Panc1 (cell line): ENCODE measurements around the gene KLHL26. TPM values are rescaled to one million over a fixed set of nuclear protein-coding genes. Genes with fewer than 3 reads are reported as not detected.

Experiments
- ATAC-seq: fragments of 200-7000 bp; cut with Tn5 transposase; 2 replicates; pipeline ENCODE4 v1.9.1; 2020; ENCODE audit warnings: mild to moderate bottlenecking, moderate library complexity
- BruUV-seq: library from RNA; stranded (reverse); fragments of 400-500 nt; replicated peaks from 2 replicates; lab custom pipeline; 2021; lab: Mats Ljungman, UMichigan
- CTCF ChIA-PET: fragments of 300-600 bp; sonication (Branson Sonifier 250); formaldehyde crosslinking; loops from one replicate; lab custom pipeline; 2022; ENCODE audit warnings: antibody characterized with exemption; lab: Charles Lee
- POLR2A ChIA-PET: fragments of 300-600 bp; sonication (Branson Sonifier 250); formaldehyde crosslinking; loops from one replicate; lab custom pipeline; 2022; ENCODE audit warnings: antibody characterized with exemption; lab: Charles Lee
- DNase-seq: peaks from one replicate; pipeline ENCODE4 v3.0.0-alpha.2; 2010; ENCODE audit warnings: low read depth, low spot score
- H3K27ac ChIP-seq: 2 replicates; pipeline ENCODE4 v1.5.1; 2011; ENCODE audit warnings: mild to moderate bottlenecking, low read length, inconsistent platforms
- H3K27me3 ChIP-seq: fragments of 200-500 bp; sonication (Bioruptor generic); 2 replicates; pipeline ENCODE4 v1.6.0; 2014; ENCODE audit warnings: low read length, inconsistent platforms; ENCODE audit not compliant: control insufficient read depth, insufficient read depth
- H3K36me3 ChIP-seq: fragments of 200-500 bp; sonication (Bioruptor generic); 2 replicates; pipeline ENCODE4 v1.5.1; 2014; ENCODE audit warnings: inconsistent platforms, mild to moderate bottlenecking, low read length, moderate library complexity; ENCODE audit not compliant: control insufficient read depth, insufficient read depth
- H3K4me1 ChIP-seq: 2 replicates; pipeline ENCODE4 v1.5.1; 2011; ENCODE audit warnings: inconsistent platforms, mild to moderate bottlenecking, low read length, moderate library complexity; ENCODE audit not compliant: control insufficient read depth, insufficient read depth
- H3K4me3 ChIP-seq, 2 experiments: 2 replicates each; pipeline ENCODE4 v1.5.1; 2011 to 2012; ENCODE audit warnings: low read depth in 2 of 2, low read length in 2 of 2, mild to moderate bottlenecking in 2 of 2, inconsistent platforms in 1 of 2, moderate library complexity in 1 of 2
- H3K9me3 ChIP-seq: fragments of 200-500 bp; sonication (Bioruptor generic); 2 replicates; pipeline ENCODE4 v1.5.1; 2014; ENCODE audit warnings: low read depth, mild to moderate bottlenecking, inconsistent platforms, low read length, moderate library complexity; ENCODE audit not compliant: control insufficient read depth, insufficient read depth
- POLR2AphosphoS5 ChIP-seq: IDR thresholded peaks from 2 replicates; pipeline ENCODE4 v1.6.1; 2012; ENCODE audit warnings: mild to moderate bottlenecking, low read depth, low read length, moderate library complexity
- SIN3A ChIP-seq: IDR thresholded peaks from 2 replicates; pipeline ENCODE4 v1.6.1; 2012; ENCODE audit warnings: low read depth, mild to moderate bottlenecking, low read length, moderate library complexity, borderline replicate concordance; ENCODE audit not compliant: insufficient read depth
- TCF7L2 ChIP-seq: IDR thresholded peaks from 2 replicates; pipeline ENCODE4 v1.6.1; 2011; ENCODE audit warnings: mild to moderate bottlenecking, low read depth, low read length, inconsistent platforms
- in situ Hi-C: cut with HindIII; loops from 2 replicates; pipeline ENCODE4 v1.10.0; 2016; ENCODE audit warnings: low sequenced_read_pairs, low pct_unique_long_range_greater_than_20kb
- intact Hi-C: fragments of 100-400 bp; cut with micrococcal nuclease; formaldehyde crosslinking; loops from one replicate; pipeline ENCODE4 v1.10.0; 2022; ENCODE audit not compliant: unreplicated experiment
- total RNA-seq: library from RNA; stranded (reverse); gene quantifications from one replicate; pipeline ENCODE4 v1.2.1, GENCODE V29; 2021; ENCODE audit not compliant: unreplicated experiment
- TF ChIP-seq, protein P1 (sequence below): fragments of 450-650 bp; IDR thresholded peaks from 2 replicates; pipeline ENCODE4 v1.5.1; 2017; ENCODE audit warnings: mild to moderate bottlenecking
- TF ChIP-seq, protein P2 (sequence below), 2 experiments: IDR thresholded peaks; 2 replicates each; pipeline ENCODE4 v1.6.1; 2011 to 2012; ENCODE audit warnings: low read depth in 2 of 2, control low read depth in 1 of 2, low read length in 1 of 2, mild to moderate bottlenecking in 1 of 2, moderate library complexity in 1 of 2; ENCODE audit not compliant: insufficient read depth in 1 of 2

KLHL26 gene
- total RNA-seq, 1 experiment from 2014 or later: 4.4 TPM

GRCh38 chr19:18639706-18640243, 2.9 kb downstream of the KLHL26 start:
- POLR2A ChIA-PET: no interaction called here
- no TSS peak for BruUV-seq
- intact Hi-C loops: no loop called here

GRCh38 chr19:18644196-18645034, 7.6 kb downstream of the KLHL26 start:
- no peak overlapping the region for H3K4me3 ChIP-seq
- intact Hi-C loops: no loop called here
- no peaks in the 10 kb centered on the region for H3K4me1 ChIP-seq
- no TSS peak for BruUV-seq
- TF ChIP-seq, protein P1, sequence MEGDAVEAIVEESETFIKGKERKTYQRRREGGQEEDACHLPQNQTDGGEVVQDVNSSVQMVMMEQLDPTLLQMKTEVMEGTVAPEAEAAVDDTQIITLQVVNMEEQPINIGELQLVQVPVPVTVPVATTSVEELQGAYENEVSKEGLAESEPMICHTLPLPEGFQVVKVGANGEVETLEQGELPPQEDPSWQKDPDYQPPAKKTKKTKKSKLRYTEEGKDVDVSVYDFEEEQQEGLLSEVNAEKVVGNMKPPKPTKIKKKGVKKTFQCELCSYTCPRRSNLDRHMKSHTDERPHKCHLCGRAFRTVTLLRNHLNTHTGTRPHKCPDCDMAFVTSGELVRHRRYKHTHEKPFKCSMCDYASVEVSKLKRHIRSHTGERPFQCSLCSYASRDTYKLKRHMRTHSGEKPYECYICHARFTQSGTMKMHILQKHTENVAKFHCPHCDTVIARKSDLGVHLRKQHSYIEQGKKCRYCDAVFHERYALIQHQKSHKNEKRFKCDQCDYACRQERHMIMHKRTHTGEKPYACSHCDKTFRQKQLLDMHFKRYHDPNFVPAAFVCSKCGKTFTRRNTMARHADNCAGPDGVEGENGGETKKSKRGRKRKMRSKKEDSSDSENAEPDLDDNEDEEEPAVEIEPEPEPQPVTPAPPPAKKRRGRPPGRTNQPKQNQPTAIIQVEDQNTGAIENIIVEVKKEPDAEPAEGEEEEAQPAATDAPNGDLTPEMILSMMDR: no peak
- in situ Hi-C loops: no loop called here
- CTCF ChIA-PET: no interaction called here
- H3K9me3 ChIP-seq: no peaks in the 10 kb centered on the region
- DNase-seq: no peak
- no peak overlapping the region for H3K27ac ChIP-seq
- no peaks in the 10 kb centered on the region for H3K36me3 ChIP-seq
- no peaks in the 10 kb centered on the region for H3K27me3 ChIP-seq
- POLR2A ChIA-PET: interaction anchor here (0.6 kb wide), 1 partner anchor 38 kb away, joined by 3 read pairs; no protein-coding TSS in a partner anchor
- no peak for ATAC-seq

More at GRCh38 chr19:18639706-18640243, 2.9 kb downstream of the KLHL26 start:
- no peak for DNase-seq
- H3K27me3 ChIP-seq: no peaks in the 10 kb centered on the region
- H3K4me1 ChIP-seq: no peaks in the 10 kb centered on the region
- no peaks in the 10 kb centered on the region for H3K36me3 ChIP-seq
- CTCF ChIA-PET: no interaction called here
- in situ Hi-C loops: no loop called here
- no peak overlapping the region for H3K4me3 ChIP-seq
- no peak overlapping the region for H3K27ac ChIP-seq
- TF ChIP-seq POLR2AphosphoS5 (no peak), SIN3A (no peak), TCF7L2 (no peak)
- TF ChIP-seq, protein P2, sequence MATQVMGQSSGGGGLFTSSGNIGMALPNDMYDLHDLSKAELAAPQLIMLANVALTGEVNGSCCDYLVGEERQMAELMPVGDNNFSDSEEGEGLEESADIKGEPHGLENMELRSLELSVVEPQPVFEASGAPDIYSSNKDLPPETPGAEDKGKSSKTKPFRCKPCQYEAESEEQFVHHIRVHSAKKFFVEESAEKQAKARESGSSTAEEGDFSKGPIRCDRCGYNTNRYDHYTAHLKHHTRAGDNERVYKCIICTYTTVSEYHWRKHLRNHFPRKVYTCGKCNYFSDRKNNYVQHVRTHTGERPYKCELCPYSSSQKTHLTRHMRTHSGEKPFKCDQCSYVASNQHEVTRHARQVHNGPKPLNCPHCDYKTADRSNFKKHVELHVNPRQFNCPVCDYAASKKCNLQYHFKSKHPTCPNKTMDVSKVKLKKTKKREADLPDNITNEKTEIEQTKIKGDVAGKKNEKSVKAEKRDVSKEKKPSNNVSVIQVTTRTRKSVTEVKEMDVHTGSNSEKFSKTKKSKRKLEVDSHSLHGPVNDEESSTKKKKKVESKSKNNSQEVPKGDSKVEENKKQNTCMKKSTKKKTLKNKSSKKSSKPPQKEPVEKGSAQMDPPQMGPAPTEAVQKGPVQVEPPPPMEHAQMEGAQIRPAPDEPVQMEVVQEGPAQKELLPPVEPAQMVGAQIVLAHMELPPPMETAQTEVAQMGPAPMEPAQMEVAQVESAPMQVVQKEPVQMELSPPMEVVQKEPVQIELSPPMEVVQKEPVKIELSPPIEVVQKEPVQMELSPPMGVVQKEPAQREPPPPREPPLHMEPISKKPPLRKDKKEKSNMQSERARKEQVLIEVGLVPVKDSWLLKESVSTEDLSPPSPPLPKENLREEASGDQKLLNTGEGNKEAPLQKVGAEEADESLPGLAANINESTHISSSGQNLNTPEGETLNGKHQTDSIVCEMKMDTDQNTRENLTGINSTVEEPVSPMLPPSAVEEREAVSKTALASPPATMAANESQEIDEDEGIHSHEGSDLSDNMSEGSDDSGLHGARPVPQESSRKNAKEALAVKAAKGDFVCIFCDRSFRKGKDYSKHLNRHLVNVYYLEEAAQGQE (IDR thresholded peaks at IDR 0.05; ENCODE audit: insufficient read depth in 1 of 2, low read depth in 2 of 2, low read length in 1 of 2): no peak
- TF ChIP-seq, protein P1: no peak
- no peaks in the 10 kb centered on the region for H3K9me3 ChIP-seq
- ATAC-seq: no peak
